ENCODE results near the gene FCHSD2.
"Not testable (repeated sequence)": the region's sequence is repeated elsewhere in the genome, so short reads cannot be mapped to it uniquely, and the experiment has no call there.

The FCHSD2 gene

DNA sequence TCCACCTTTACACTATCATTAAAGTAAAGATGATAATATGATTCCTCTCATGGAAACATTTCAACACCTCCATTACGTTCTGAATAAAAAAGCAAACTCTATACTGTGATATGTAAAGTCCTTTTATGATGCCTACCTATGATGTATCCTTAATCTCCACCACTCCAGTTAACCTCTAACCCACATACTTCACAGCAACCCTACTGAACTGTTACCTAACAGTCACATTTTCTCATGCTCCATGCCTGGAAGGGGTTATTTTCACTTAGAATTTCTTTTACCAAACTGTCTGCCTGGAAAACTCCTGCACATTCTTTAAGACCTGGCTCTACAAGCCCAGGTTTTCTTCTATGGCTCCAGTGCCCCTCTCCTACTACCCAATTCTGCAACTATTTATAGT, 129.1 kb downstream of the FCHSD2 start:
- no peak for DNase-seq

DNA sequence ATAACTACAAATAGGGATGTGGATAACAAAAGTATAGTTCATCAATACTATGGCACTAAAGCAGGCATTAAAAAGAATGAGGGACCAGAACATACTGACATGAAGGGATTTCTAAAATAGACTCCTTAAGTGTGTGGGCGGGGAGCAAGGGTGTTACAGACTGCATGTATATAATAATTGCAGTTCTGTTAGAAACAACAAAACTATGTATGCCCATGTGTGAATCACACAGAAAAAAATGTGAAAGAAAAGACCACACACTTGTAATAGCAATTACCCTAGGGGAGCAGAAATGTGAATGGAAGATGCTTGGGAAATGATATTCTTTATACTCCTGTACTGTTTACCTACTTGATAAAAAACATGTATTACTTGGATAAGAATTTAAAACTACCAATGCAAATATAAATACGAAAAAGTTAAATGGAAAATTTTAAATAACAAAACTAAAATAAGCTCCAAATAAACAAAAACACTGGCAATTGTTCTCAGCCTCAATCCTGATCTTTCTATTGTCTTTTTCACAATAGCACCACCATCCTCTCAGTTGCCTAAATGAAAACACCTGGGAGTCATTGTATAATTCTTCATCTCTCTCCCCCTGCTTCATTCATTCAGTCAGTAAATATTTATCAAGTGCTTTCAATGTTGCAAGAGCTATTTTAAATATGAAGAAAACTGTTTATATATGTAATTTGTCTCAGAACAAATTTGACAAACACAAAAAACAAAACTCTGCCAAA, 129.8 kb downstream of the FCHSD2 start:
- DNase-seq: no peak

DNA sequence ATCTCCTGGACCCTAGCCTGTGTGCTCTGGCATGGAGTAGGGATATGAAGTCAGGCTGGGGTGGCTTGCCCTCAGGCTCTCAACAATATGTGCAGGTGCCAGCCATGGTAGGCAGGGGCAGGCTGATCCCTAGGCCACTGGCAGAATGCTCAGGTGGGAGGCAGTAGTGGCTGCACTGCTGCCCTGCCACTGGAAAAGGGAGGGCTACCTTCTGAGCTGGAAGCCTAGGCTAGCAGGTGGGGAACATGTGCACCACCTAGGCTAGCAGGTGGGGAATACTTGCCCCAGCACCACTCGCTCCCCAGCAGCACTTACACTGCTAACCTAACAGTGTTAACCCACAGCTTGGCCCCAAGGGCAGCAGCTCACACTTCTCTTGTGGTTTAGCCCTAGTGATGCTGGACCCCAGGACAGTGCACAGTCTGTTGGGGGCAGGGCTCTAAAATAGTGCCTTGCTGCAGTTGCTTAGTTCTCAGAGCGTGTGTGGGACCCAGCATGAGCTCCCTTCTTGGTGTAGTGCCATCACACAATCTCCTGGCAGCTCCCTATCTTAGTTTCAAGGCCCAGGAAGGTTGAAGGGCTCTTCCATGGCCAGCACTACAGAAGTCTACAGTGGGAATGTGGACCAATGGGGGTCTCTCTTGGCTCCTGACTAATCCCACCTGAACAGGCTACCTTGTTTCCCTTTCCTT, 130.8 kb downstream of the FCHSD2 start:
- DNase-seq: no peak

DNA sequence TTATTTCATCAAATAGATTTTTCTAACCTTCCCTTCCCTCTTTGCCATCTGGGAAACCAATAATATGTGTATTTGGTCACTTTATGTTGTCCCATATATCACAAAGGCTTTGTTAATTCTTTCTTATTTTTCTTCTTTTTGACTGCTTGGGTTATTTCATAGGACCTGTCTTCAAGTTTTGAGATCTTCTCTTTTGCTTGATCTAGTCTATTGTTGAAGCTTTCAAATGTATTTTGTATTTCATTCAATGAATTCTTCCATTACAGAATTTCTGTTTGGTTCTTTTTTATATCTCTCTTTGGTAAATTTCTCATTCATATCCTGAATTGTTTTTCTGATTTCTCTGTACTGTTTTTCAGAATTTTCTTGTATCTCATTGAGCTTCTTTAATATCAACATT, 132.1 kb downstream of the FCHSD2 start:
- DNase-seq: no peak

DNA sequence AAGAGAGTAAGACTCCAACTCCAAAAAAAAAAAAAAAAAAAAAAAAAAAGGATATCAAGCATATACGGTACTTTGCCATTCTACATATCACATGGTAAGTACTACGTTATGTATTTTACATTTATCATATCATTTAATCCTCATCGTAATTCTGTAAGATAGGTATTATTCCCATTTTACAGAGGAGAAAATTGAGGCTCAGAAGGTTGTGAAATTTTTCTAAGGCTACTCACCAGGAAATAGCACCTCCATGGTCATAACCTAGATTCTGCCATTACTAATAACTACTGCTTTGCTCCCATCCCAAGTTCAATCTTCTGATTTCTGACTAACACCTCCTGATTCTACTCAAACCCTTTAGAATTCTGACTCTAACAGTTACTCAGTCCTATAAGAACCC, 138.0 kb downstream of the FCHSD2 start:
- no peak for DNase-seq

DNA sequence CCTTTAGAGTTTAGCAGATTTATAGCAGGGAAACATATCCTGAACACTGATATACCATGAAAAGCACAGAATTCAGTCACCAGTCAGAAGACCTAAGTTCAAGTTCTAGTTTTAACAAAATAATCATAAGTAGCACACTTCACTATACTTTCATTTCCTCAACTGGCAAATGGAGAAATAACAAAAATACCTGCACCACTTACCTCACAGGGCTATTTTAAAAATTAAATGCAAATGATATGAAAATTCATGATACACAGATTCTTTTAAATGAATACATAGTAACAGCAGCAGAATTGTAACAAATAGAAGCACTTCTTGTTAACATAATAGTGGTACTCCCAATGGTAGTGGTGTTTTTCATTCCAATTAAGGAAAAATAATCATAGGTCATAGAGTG, 139.0 kb downstream of the FCHSD2 start:
- DNase-seq: no peak

DNA sequence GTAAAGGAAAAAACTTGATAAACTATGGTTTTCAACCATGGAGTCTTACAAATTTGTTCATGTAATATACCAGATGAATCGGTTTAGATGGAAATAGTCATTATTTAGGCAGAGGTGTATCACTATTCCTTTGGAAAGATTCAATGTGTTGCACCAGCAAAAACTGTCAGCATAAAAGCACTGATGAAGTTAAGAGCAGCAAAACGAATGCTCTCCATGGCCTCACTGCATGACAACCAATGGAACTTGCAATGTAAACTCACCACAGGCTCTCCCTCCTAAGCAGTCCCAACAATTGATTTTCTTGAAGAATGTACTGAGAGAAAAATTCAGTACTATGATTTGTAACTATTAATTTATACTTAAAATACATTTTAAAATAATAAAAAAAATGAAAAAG, 139.9 kb downstream of the FCHSD2 start:
- no peak for DNase-seq

DNA sequence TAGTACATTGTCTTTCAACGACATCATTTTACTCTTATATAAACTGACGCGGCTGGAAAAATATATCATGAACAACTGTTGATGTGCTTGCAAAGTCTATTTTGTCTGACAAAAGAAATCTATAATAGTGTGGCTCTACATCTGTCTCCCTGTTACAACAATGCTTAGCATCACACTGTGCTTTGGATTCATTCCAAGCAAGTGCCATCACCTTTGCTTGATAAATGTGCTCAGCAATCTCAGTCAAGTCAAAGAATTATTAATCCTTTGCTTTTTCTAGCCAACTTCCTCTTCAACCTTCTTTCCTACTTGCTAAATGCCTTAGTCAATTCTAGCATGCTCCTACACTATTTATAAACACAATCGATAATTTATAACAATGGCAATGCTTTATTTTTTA, 140.5 kb downstream of the FCHSD2 start:
- no peak for DNase-seq

DNA sequence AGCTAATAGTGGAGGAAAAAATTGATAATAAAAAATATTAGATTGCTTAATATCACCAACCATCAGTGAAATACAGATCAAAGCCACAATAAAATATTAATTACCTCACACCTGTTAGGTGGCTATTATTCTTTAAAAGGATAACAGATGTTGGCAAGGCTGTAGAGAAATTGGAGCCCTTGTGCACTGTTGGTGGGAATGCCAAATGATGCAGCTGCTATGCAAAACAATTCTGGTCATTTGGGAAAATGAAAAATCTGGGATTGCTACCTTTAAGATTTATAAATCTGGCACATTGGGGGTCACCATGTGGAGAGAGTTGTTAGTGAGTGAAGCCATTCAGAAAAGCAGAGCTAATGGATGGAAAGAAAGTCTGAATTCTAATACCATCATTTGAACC, 143.4 kb downstream of the FCHSD2 start:
- DNase-seq: no peak

DNA sequence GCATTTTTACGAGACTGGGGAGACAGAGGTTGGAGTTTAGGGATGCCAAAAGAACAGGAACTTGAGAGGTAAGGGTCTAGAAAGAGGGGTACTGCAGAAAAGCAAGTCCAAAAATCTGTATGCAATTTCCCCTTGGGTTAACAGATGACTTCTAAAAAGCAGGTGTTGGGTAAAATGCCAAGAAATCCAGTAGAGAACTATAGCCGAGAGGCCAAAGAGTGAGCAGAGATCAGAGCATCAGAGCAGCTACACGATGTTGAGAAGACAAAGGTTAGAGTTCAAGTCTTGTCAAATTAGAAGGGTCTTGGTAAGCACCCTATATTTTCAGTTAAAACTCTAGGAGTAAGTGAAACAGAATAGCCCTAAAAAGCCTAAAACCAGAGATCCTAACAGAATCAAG, 145.2 kb downstream of the FCHSD2 start:
- no peak for DNase-seq

DNA sequence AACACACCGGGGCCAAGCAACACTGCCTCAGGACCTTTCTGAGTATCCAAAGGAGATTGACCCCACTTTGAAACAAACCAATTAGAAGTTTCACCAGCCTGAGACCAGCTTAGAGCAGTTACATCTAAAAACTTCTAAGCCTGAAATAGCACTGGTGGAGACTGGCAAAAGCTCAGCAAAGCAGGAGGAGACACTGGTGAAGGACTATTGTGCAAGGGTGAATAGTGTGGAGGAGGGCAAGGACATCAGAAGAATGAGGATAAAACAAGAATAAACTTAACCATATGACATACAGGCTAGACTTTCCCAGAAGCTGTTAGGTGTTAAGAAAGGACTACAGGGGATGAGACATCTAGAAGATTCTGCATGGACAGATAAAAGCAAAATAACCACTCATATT, 152.4 kb downstream of the FCHSD2 start:
- DNase-seq: no peak

DNA sequence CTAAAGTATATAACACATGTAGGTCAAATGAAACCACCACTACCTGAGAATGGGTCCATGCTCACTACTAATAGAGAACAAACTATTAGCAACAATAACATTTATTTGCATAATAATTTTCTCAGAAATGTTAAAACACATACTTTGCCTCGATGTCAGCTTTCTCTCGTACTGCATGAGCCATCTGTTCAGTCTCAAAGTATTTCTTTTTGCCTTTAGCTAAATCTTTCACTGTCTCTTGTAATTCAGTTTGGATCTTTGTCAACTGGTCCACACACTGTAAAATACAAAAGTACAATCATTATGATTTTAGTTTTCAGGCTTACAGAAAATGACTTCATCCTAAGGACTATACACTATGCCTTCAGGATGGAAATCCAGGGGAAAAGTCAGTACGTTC, 153.3 kb downstream of the FCHSD2 start:
- no peak for DNase-seq

DNA sequence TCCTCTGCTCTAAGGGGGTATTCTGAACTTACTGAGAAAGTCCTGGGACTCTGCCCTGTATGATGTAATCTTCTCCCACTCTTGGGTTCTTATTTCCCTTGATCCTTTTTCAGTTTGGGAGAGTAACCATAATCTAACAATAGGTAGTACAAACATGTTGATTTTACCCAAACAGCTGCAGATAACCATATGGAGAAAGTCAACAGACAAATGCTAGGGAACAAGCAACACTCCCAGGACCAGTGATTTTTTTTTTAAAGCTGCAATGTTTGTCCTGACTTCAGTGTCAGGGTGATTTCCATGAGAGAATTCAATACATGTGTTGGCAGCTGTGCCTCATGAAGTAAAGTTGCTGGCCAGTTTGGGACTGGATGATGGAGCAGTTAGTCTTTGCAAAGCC, 156.5 kb downstream of the FCHSD2 start:
- no peak for DNase-seq

DNA sequence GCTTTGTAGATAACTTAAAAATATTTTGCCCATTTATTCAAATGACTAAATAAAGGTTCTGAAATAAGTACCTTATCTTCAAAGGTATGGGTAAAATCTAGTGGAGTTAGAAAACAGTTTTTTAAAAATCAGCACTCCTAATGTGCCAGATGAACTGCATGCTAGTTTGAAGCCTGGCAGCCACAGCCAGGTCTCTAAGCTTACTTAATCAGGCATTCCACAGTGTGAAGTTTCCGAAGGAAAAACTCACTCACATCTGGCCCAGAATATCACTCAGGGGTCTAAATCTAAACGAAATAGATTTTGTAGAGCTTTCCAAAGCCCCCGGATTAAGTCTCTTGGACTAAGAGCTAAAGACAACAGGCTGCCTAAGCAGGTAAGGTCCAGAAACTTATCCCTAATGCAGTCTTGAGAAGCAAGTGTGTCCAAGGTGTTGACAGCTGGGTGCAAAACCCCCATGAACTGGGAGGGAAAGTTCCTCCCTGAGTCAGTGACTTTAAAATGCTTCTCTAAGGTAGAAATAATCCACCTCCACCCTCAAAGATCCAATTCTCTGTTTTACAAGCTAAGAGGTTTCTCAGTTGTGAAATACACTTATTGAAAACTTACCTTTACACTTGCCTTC, 157.6 kb downstream of the FCHSD2 start:
- DNase-seq: no peak

DNA sequence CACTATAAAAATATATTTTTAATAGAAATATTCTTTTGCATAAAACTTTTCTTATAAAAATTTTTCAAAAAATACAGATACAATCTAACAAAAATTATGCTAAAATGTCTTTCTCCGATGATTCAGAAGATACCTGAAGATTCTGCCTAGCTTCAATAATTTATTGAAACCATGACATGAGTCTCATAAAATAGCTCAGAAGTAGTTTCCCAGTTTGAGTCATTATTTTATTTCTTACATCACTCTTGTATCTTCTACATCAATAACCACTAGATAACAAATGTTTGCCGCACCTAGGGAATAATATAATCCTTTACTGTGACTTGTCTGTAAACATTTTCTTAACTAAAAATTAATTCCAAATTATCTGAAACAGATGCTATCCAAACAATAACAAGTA, 158.6 kb downstream of the FCHSD2 start:
- DNase-seq: no peak

DNA sequence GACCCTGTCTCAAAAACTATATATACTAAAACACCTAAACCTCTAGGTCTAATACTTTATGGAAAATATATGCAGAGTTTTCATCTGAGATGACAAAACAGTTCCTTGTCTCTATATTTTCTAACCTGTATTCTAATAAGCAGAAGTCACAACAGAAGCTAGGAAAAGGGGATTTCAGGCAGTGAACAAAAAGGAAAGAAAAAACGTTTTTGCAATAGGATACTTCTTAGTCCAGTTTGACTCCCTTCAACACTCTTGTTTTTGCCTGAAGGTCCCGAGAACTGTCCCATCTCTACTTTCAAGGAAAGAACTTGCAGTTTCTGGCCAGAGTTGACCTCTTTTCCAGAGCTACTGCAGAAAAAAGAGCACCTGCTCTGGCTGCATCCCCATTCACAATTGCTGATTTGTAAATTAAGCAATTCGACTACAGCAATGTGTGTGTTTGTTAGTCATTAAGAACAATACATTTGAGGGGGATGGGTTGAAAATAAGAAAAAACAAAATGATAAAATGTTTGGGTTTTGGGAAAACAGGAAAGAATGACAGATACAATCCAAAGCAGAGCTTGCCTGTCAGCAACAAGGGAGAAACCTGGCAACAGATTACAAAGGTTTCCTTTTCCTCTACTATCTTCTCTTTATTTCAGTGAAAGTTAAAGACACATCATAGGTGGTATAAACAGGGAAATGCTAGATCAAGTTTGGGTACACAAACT, 160.0 kb downstream of the FCHSD2 start:
- DNase-seq: no peak

DNA sequence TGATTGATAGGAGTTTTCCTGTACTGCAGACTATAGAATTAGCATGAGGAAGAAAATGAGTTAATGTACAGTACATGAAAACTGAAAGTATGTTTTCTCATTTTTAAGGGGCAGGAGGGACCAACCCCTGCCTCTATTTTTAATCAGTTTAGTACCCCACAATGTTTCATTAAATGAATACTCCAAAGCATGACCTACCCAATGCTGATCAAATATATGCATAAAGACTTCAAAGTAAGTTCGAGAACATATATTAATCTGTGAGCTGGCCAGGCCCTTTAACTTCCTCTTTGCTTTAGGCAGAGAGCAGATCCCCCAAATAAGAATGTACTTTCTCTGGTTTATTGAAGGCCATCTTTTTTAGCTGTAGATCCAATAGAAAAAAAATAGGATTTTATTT, 161.0 kb downstream of the FCHSD2 start:
- DNase-seq: no peak

DNA sequence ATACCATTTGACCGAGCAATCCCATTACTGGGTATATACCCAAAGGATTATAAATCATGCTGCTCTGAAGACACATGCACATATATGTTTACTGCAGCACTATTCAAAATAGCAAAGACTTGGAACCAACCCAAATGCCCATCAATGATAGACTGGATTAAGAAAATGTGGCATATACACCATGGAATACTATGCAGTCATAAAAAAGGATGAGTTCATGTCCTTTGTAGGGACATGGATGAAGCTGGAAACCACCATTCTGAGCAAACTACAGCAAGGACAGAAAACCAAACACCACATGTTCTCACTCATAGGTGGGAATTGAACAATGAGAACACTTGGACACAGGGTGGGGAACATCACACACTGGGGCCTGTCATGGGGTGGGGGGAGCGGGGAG, 164.3 kb downstream of the FCHSD2 start:
- not testable (repeated sequence) for DNase-seq

DNA sequence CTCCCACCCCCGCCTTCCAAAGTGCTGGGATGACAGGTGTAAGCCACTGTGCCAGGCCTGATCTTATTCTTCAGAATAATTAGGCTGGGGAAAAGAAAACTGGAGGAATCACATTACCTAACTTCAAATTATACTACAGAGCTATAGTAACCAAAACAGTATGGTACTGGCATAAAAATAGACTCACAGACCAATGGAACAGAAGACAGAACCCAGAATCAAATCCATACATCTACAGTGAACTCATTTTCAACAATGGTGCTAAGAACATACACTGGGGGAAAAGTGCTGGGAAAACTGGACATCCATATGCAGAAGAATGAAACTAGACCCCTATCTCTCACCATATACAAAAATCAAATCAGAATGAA, 165.6 kb downstream of the FCHSD2 start:
- not testable (repeated sequence) for DNase-seq

DNA sequence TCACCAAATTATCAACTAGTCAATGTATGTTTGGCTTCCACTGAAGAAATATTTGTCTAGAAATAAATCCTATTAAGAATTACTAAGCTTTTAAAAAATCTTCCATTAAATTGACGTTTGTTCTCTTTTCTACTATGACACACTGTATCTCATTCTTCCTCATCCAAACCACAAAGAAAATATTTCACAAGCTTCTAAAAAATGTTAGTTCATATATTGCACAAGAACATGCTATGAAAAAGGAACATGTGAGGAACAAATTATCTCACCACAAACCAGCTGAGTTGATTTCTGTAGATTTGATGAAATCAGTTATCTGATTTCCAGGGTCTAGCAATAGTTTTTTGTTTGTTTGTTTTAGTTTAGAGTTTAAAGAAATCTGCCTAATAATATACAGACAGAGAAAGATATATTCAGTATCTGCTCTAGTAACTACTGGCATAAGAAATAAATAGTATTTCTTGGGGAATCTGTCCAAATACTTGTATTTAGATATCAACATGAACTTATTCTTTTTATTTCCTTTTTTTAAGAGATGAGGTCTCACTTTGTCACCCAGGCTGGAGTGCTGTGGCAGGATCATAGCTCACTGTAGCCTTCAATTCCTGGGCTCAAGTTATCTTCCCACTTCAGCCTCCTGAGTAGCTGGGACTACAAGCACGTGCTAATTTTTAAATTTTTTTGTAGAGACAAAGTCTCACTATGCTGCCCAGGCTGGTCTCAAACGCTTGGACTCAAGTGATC, 166.2 kb downstream of the FCHSD2 start:
- DNase-seq: no peak

DNA sequence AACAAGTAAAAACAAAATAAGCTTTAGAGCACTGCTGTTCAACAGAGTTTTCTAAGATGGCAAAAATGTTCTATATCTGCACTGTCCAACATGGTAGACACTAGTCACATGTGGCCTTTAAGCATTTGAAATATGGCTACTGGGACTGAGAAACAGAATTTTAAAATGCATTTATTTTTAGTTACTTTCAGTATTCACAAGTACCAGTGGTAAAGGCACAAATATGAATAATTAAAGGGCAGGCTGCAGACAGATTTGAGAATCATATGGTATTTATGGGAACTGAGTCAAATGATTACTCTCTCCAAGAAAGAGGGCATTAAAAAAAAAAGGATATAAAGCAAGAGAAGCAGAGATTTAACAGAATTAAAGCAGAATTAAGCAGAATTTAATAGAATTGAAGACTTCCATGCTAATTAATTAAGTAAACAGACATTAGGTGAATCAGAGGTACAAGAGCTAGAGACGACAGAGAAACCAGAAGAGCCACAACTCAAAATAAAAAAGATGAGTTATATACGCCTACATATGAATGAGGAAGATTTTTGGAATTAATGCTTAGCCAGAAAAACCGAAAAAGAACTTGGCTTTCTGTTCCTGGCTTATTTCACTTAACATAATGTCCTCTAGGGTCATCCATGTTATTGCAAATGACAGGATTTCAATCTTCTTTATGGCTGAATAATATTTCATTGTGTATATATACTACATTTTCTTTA, 167.5 kb downstream of the FCHSD2 start:
- no peak for DNase-seq
